Activated B cell treated with CpG ODN at 0.5 μM for 24 hours (primary cell): ENCODE results near the gene TRAPPC2L. TPM values are rescaled to one million over a fixed set of nuclear protein-coding genes. Genes with fewer than 3 reads are reported as not detected.

Source experiments
- ATAC-seq: fragments of 200-7000 bp; cut with Tn5 transposase; one replicate; pipeline ENCODE4 v1.10.0; 2021; ENCODE audit warnings: low read depth, mild to moderate bottlenecking, moderate library complexity
- CTCF ChIA-PET: fragments of 350-600 bp; sonication (Branson Sonifier 250); formaldehyde crosslinking; loops from one replicate; lab custom pipeline; 2021; ENCODE audit warnings: antibody characterized with exemption; lab: Charles Lee
- POLR2A ChIA-PET: fragments of 350-600 bp; sonication (Branson Sonifier 250); formaldehyde crosslinking; loops from one replicate; lab custom pipeline; 2021; ENCODE audit warnings: antibody characterized with exemption; lab: Charles Lee
- DNase-seq: peaks from one replicate; pipeline ENCODE4 v3.0.0; 2022
- H3K27ac Mint-ChIP-seq: one replicate; pipeline ENCODE4 v1.8.0; 2020; ENCODE audit warnings: mixed read lengths
- H3K27me3 Mint-ChIP-seq: one replicate; pipeline ENCODE4 v1.8.0; 2021; ENCODE audit warnings: mixed read lengths
- H3K36me3 Mint-ChIP-seq: one replicate; pipeline ENCODE4 v1.8.0; 2021; ENCODE audit warnings: low read depth, mixed read lengths
- H3K4me1 Mint-ChIP-seq: one replicate; pipeline ENCODE4 v1.8.0; 2021; ENCODE audit warnings: mixed read lengths
- H3K4me3 Mint-ChIP-seq: one replicate; pipeline ENCODE4 v1.8.0; 2020; ENCODE audit warnings: mild to moderate bottlenecking, mixed read lengths
- H3K9me3 Mint-ChIP-seq: one replicate; pipeline ENCODE4 v1.8.0; 2020; ENCODE audit warnings: mixed read lengths
- intact Hi-C: fragments of 100-400 bp; cut with micrococcal nuclease; formaldehyde crosslinking; loops from one replicate; pipeline ENCODE4 v1.15.1; 2024
- total RNA-seq: library from RNA; stranded (reverse); gene quantifications from 2 replicates; pipeline ENCODE4 v1.2.3, GENCODE V29; 2022
- TF ChIP-seq, protein P1 (sequence below): fragments of 200-600 bp; IDR thresholded peaks from one replicate; pipeline ENCODE4 v1.8.0; 2022; ENCODE audit warnings: antibody characterized with exemption, mild to moderate bottlenecking

The TRAPPC2L gene
- total RNA-seq, 1 donor from 2014 or later = 38.7 TPM

GRCh38 chr16:88871730-88872416 is 14.9 kb downstream of the TRAPPC2L start:
- ChIA-PET CTCF (no interaction called here), POLR2A (interaction anchor here (0.6 to 0.9 kb wide), 2 partner anchors 119 to 299 kb away, joined by 3 to 4 read pairs; no protein-coding TSS in a partner anchor)
- no peaks in the 10 kb centered on the region for H3K9me3 Mint-ChIP-seq
- no peak overlapping the region for H3K4me3 Mint-ChIP-seq
- TF ChIP-seq, protein P1, sequence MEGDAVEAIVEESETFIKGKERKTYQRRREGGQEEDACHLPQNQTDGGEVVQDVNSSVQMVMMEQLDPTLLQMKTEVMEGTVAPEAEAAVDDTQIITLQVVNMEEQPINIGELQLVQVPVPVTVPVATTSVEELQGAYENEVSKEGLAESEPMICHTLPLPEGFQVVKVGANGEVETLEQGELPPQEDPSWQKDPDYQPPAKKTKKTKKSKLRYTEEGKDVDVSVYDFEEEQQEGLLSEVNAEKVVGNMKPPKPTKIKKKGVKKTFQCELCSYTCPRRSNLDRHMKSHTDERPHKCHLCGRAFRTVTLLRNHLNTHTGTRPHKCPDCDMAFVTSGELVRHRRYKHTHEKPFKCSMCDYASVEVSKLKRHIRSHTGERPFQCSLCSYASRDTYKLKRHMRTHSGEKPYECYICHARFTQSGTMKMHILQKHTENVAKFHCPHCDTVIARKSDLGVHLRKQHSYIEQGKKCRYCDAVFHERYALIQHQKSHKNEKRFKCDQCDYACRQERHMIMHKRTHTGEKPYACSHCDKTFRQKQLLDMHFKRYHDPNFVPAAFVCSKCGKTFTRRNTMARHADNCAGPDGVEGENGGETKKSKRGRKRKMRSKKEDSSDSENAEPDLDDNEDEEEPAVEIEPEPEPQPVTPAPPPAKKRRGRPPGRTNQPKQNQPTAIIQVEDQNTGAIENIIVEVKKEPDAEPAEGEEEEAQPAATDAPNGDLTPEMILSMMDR = no peak
- DNase-seq (no peak), ATAC-seq (no peak)
- intact Hi-C loops = no loop called here
- H3K27ac Mint-ChIP-seq = no peak overlapping the region
- H3K36me3 Mint-ChIP-seq = peaks cover 24% of the 10 kb centered on the region
- H3K4me1 Mint-ChIP-seq = peaks cover 14% of the 10 kb centered on the region
- peaks cover 14% of the 10 kb centered on the region for H3K27me3 Mint-ChIP-seq

- TF ChIP-seq, protein P1 = no peak
- DNase-seq (no peak), ATAC-seq (no peak)
- POLR2A ChIA-PET = no interaction called here
- Mint-ChIP-seq H3K4me3 (no peak overlapping the region), H3K27me3 (peaks cover 14% of the 10 kb centered on the region), H3K36me3 (peaks cover 30% of the 10 kb centered on the region), H3K4me1 (peaks cover 12% of the 10 kb centered on the region), H3K27ac (no peak overlapping the region), H3K9me3 (no peaks in the 10 kb centered on the region)
- intact Hi-C loops = no loop called here
- CTCF ChIA-PET = no interaction called here
Observed at GRCh38 chr16:88872650-88873331, 15.9 kb downstream of the TRAPPC2L start.

GRCh38 chr16:88874938-88875599 is 18.1 kb downstream of the TRAPPC2L start:
- H3K36me3 Mint-ChIP-seq = peaks cover 47% of the 10 kb centered on the region
- TF ChIP-seq, protein P1 = no peak
- ATAC-seq = no peak
- peaks cover 12% of the 10 kb centered on the region for H3K4me1 Mint-ChIP-seq
- intact Hi-C loops = no loop called here
- POLR2A ChIA-PET = no interaction called here
- CTCF ChIA-PET = no interaction called here
- no peak for DNase-seq
- no peaks in the 10 kb centered on the region for H3K9me3 Mint-ChIP-seq
- H3K27ac Mint-ChIP-seq = no peak overlapping the region
- peaks cover 7% of the 10 kb centered on the region for H3K27me3 Mint-ChIP-seq
- H3K4me3 Mint-ChIP-seq = no peak overlapping the region

- ATAC-seq = no peak
- intact Hi-C loops = no loop called here
- Mint-ChIP-seq H3K27me3 (peaks cover 4% of the 10 kb centered on the region), H3K4me1 (peaks cover 9% of the 10 kb centered on the region), H3K9me3 (no peaks in the 10 kb centered on the region), H3K27ac (no peak overlapping the region), H3K36me3 (peaks cover 52% of the 10 kb centered on the region), H3K4me3 (no peak overlapping the region)
- ChIA-PET POLR2A (no interaction called here), CTCF (no interaction called here)
- no peak for DNase-seq
- TF ChIP-seq, protein P1 = no peak
Observed at GRCh38 chr16:88875703-88876234, 18.8 kb downstream of the TRAPPC2L start.
